Measurements from ENCODE around the gene TDP2.

DNA sequence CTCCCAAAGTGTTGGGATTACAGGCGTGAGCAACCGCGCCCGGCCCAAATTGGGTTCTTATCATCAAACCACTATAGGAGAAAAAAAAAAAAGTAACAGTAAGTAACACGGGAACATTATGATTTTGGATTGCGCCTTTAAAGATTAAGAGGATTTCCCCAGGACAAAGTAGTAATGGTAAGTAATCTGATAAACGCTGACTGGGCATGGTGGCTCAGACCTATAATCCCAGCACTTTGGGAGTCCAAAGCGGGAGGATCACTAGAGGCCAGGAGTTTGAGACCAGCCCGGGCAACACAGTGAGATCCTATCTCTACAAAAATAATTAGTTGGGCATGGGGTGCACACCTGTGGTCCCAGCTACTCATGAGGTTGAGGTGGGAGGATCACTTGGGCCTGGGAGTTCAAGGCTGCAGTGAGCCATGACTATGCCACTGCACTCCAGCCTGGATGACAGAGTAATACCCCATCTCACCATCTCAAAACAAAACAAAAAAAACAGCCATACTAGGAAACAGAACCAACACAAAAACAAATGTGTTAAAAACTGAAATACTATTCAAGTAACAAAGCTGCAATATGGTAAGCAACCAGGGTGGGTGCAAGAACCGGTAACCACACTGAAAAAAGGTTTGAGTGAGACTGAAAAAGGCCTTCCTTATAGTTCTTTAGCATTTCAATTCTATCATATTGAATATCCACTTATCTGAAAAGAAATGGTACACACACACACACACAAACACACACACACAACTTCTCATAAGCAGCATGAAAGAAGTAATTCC, 44.0 kb upstream of the TDP2 start:
- TF ChIP-seq, protein P1, sequence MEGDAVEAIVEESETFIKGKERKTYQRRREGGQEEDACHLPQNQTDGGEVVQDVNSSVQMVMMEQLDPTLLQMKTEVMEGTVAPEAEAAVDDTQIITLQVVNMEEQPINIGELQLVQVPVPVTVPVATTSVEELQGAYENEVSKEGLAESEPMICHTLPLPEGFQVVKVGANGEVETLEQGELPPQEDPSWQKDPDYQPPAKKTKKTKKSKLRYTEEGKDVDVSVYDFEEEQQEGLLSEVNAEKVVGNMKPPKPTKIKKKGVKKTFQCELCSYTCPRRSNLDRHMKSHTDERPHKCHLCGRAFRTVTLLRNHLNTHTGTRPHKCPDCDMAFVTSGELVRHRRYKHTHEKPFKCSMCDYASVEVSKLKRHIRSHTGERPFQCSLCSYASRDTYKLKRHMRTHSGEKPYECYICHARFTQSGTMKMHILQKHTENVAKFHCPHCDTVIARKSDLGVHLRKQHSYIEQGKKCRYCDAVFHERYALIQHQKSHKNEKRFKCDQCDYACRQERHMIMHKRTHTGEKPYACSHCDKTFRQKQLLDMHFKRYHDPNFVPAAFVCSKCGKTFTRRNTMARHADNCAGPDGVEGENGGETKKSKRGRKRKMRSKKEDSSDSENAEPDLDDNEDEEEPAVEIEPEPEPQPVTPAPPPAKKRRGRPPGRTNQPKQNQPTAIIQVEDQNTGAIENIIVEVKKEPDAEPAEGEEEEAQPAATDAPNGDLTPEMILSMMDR (conservative IDR thresholded peaks at IDR 0.05; ENCODE audit: low read length) = no peak
- no peak for TF ChIP-seq EZH2phosphoT487 (IDR thresholded peaks at IDR 0.05; ENCODE audit: borderline replicate concordance)
